Loucy (cell line): ENCODE results near the gene SPRYD3.

ENCODE experiments used
- H2AFZ ChIP-seq: fragments of 200-600 bp; sonication (generic); 2 replicates; pipeline ENCODE4 v1.6.0; 2016; ENCODE audit warnings: antibody characterized with exemption, mild to moderate bottlenecking, low read length, moderate library complexity
- H3F3A ChIP-seq: fragments of 200-600 bp; 2 replicates; pipeline ENCODE4 v1.6.0; 2016; ENCODE audit warnings: antibody characterized with exemption, low read depth, mild to moderate bottlenecking
- H3K27me3 ChIP-seq: fragments of 200-600 bp; sonication (generic); 2 replicates; pipeline ENCODE4 v1.6.1; 2014; ENCODE audit warnings: low read length, mild to moderate bottlenecking; ENCODE audit not compliant: insufficient read depth, poor library complexity, severe bottlenecking
- H3K36me3 ChIP-seq: fragments of 200-600 bp; sonication (generic); 2 replicates; pipeline ENCODE4 v1.6.1; 2016; ENCODE audit warnings: low read length; ENCODE audit not compliant: insufficient read depth
- H3K4me1 ChIP-seq: fragments of 200-600 bp; sonication (generic); 2 replicates; pipeline ENCODE4 v1.5.1; 2014; ENCODE audit warnings: low read length, mild to moderate bottlenecking; ENCODE audit not compliant: insufficient read depth, poor library complexity, severe bottlenecking
- H3K4me2 ChIP-seq: fragments of 200-600 bp; sonication (generic); 2 replicates; pipeline ENCODE4 v1.6.0; 2014; ENCODE audit warnings: antibody characterized with exemption, low read length, low read depth, mild to moderate bottlenecking; ENCODE audit not compliant: poor library complexity, severe bottlenecking
- H3K4me3 ChIP-seq: fragments of 200-600 bp; sonication (generic); 2 replicates; pipeline ENCODE4 v1.5.1; 2014; ENCODE audit warnings: low read length, mild to moderate bottlenecking, mixed read lengths; ENCODE audit not compliant: poor library complexity, severe bottlenecking
- H3K79me2 ChIP-seq: fragments of 200-600 bp; sonication (generic); 2 replicates; pipeline ENCODE4 v1.6.1; 2014; ENCODE audit warnings: low read length; ENCODE audit not compliant: insufficient read depth
- H3K9ac ChIP-seq: fragments of 200-600 bp; sonication (generic); 2 replicates; pipeline ENCODE4 v1.6.0; 2014; ENCODE audit warnings: mild to moderate bottlenecking, low read depth, low read length, moderate library complexity; ENCODE audit not compliant: poor library complexity, severe bottlenecking
- H3K9me2 ChIP-seq: fragments of 200-600 bp; sonication (generic); replicated peaks from 2 replicates; pipeline ENCODE4 v1.6.1; 2016; ENCODE audit warnings: low read depth, low read length, mixed read lengths
- H3K9me3 ChIP-seq: fragments of 200-600 bp; sonication (generic); 2 replicates; pipeline ENCODE4 v1.6.1; 2014; ENCODE audit warnings: mild to moderate bottlenecking, antibody characterized with exemption, low read length, low read depth; ENCODE audit not compliant: insufficient read depth
- H4K20me1 ChIP-seq: fragments of 200-600 bp; sonication (generic); 2 replicates; pipeline ENCODE4 v1.6.0; 2014; ENCODE audit warnings: antibody characterized with exemption, low read length, mild to moderate bottlenecking; ENCODE audit not compliant: insufficient read depth, poor library complexity, severe bottlenecking
- EZH2phosphoT487 ChIP-seq: fragments of 200-600 bp; IDR thresholded peaks from 2 replicates; pipeline ENCODE4 v1.6.1; 2018; ENCODE audit warnings: antibody characterized with exemption, mild to moderate bottlenecking, moderate library complexity, borderline replicate concordance
- TF ChIP-seq, protein P1 (sequence below): fragments of 200-600 bp; sonication (generic); conservative IDR thresholded peaks from 2 replicates; pipeline ENCODE4 v1.5.1; 2014; ENCODE audit warnings: mild to moderate bottlenecking, antibody characterized with exemption, low read length

SPRYD3 gene

DNA sequence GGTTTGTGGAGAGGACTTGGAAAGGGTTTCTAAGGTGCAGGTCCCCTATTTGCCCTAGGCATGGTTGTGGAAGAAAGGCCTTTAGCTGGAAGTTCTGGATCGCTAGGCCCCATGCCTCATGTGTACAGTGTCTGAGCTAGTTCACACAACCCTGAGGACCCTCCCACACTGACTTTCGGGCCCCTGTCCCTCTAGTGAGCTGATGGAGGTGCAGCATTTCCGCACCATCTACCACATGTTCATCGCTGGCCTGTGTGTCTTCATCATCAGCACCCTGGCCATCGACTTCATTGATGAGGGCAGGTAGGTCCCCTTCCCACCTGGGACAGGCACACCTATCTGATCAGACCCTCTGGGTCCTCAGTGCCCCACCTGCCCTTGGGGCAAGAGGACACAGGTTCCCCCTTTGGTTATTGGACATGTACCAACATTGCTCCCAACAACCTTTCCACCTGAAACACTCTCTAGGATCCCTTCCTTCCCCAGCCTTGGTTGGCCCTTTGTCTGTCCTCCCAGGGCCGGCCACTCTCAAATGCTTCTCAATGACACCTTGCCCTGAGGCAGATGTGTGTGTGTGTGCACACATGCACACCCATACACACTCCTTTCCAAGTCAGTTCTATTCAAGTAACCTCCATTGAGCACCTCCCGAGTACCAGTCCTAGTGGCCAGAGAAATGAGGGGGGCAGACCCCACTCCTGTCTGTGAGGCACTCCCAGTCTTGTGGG lies 26.7 kb upstream of the SPRYD3 start:
- Histone ChIP-seq H3K9me2 (no peaks in the 10 kb centered on the region), H3F3A (no peaks in the 10 kb centered on the region), H3K4me2 (no peak overlapping the region), H3K9ac (no peak overlapping the region), H3K9me3 (no peaks in the 10 kb centered on the region), H4K20me1 (no peaks in the 10 kb centered on the region), H3K79me2 (no peaks in the 10 kb centered on the region), H3K4me1 (peaks cover 27% of the 10 kb centered on the region), H3K27me3 (no peaks in the 10 kb centered on the region), H3K4me3 (no peak overlapping the region), H2AFZ (no peak overlapping the region), H3K36me3 (no peaks in the 10 kb centered on the region)
- TF ChIP-seq, protein P1, sequence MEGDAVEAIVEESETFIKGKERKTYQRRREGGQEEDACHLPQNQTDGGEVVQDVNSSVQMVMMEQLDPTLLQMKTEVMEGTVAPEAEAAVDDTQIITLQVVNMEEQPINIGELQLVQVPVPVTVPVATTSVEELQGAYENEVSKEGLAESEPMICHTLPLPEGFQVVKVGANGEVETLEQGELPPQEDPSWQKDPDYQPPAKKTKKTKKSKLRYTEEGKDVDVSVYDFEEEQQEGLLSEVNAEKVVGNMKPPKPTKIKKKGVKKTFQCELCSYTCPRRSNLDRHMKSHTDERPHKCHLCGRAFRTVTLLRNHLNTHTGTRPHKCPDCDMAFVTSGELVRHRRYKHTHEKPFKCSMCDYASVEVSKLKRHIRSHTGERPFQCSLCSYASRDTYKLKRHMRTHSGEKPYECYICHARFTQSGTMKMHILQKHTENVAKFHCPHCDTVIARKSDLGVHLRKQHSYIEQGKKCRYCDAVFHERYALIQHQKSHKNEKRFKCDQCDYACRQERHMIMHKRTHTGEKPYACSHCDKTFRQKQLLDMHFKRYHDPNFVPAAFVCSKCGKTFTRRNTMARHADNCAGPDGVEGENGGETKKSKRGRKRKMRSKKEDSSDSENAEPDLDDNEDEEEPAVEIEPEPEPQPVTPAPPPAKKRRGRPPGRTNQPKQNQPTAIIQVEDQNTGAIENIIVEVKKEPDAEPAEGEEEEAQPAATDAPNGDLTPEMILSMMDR, result no peak
- no peak for TF ChIP-seq EZH2phosphoT487

DNA sequence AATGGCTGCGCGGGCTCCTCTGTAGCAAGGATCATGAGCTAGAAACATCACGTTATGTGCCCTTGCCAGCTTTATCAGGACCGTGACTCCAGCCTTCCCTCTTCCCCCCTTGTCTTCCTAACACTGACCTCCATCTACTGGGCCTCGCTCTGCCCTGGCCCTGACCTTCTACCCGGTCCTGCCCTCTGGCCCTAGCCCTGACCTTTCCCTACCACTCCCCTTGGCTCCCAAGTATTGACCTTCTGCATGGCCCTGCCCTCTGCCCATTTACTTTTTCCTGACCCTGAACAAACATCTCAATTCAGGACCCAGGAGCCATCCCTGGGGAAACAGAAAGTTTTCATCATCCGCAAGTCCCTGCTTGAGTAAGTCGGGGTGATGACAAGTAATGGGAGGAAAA lies 26.1 kb upstream of the SPRYD3 start:
- H3K79me2 ChIP-seq, result no peaks in the 10 kb centered on the region
- H3K9ac ChIP-seq, result no peak overlapping the region
- H2AFZ ChIP-seq, result no peak overlapping the region
- H4K20me1 ChIP-seq, result no peaks in the 10 kb centered on the region
- no peaks in the 10 kb centered on the region for H3K9me2 ChIP-seq
- H3K4me2 ChIP-seq, result no peak overlapping the region
- H3K4me1 ChIP-seq, result peaks cover 27% of the 10 kb centered on the region
- no peak overlapping the region for H3K4me3 ChIP-seq
- TF ChIP-seq EZH2phosphoT487, result no peak
- TF ChIP-seq, protein P1, result no peak
- no peaks in the 10 kb centered on the region for H3F3A ChIP-seq
- no peaks in the 10 kb centered on the region for H3K27me3 ChIP-seq
- H3K9me3 ChIP-seq, result no peaks in the 10 kb centered on the region
- no peaks in the 10 kb centered on the region for H3K36me3 ChIP-seq

DNA sequence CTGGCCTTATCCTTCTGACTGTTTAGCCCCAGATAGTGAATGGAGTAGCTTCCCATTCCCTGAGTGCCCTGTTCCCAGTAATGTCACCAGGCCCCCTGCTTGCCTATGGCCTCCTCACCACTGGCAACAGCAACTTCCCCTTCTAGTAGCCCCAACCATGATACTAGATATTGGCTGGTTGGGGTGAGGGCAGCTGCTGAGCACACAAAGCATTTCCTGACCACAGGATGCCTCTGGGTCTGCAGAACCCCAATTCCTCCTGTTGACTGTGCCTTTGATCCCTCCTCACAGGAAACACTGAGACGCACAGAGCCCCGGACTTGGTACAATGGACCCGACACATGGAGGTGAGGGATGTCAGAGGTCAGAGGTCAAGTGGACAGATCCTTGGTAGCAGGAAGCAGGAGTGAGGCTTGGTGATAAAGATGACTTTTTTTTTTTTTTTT lies 24.7 kb upstream of the SPRYD3 start:
- Histone ChIP-seq H2AFZ (peak overlapping the region; percentile 28), H4K20me1 (no peaks in the 10 kb centered on the region), H3K4me2 (peak overlapping the region; percentile 59), H3K27me3 (no peaks in the 10 kb centered on the region), H3K9me2 (no peaks in the 10 kb centered on the region), H3K4me1 (peaks cover 32% of the 10 kb centered on the region), H3K4me3 (peak overlapping the region; percentile 46), H3K36me3 (no peaks in the 10 kb centered on the region), H3K9me3 (no peaks in the 10 kb centered on the region), H3K79me2 (no peaks in the 10 kb centered on the region), H3F3A (no peaks in the 10 kb centered on the region; the same call in 1 of the 2 replicates), H3K9ac (peak overlapping the region; percentile 53)
- no peak for TF ChIP-seq EZH2phosphoT487
- TF ChIP-seq, protein P1, result no peak
